GM12875 (cell line): ENCODE measurements around the gene ZBTB7C.

ENCODE experiments used
- H3K4me3 ChIP-seq: one replicate; pipeline ENCODE4 v1.5.1; 2011; ENCODE audit warnings: low read depth, low read length, control low read depth
- CTCF ChIP-seq: IDR thresholded peaks from 2 replicates; pipeline ENCODE4 v1.5.1; 2011; ENCODE audit warnings: low read depth, mild to moderate bottlenecking, control low read depth, inconsistent platforms, low read length, moderate library complexity, borderline replicate concordance; ENCODE audit not compliant: insufficient read depth

ZBTB7C gene

GRCh38 chr18:48031641-48032040, 377.5 kb downstream of the ZBTB7C start:
- no peak for TF ChIP-seq CTCF
- no peak overlapping the region for H3K4me3 ChIP-seq

GRCh38 chr18:48030616-48031480, 378.3 kb downstream of the ZBTB7C start:
- no peak overlapping the region for H3K4me3 ChIP-seq
- TF ChIP-seq CTCF: peak; percentile 72

- no peak for TF ChIP-seq CTCF
- no peak overlapping the region for H3K4me3 ChIP-seq
Observed at GRCh38 chr18:48029296-48029986, 379.7 kb downstream of the ZBTB7C start.

- no peak overlapping the region for H3K4me3 ChIP-seq
- TF ChIP-seq CTCF: no peak
Observed at GRCh38 chr18:48028696-48029095, 380.5 kb downstream of the ZBTB7C start.

GRCh38 chr18:48028081-48028480, 381.1 kb downstream of the ZBTB7C start:
- no peak for TF ChIP-seq CTCF
- no peak overlapping the region for H3K4me3 ChIP-seq

GRCh38 chr18:48027401-48027963, 381.7 kb downstream of the ZBTB7C start:
- TF ChIP-seq CTCF: no peak
- no peak overlapping the region for H3K4me3 ChIP-seq
